ENCODE results near the gene ADAMTS12.

Gene ADAMTS12

GRCh38 chr5:33726422-33727165, 165.2 kb downstream of the ADAMTS12 start:
- DNase-seq (ENCODE audit: low spot score): no peak
- TF ChIP-seq CTCF (IDR thresholded peaks at IDR 0.05; ENCODE audit: borderline replicate concordance, control extremely low read depth, extremely low read depth, insufficient read depth, missing control alignments): no peak
- in situ Hi-C loops (cut with MboI; ENCODE audit: low sequenced_read_pairs, unreplicated experiment): no loop called here

GRCh38 chr5:33725806-33726205, 166.0 kb downstream of the ADAMTS12 start:
- in situ Hi-C loops (cut with MboI; ENCODE audit: low sequenced_read_pairs, unreplicated experiment): no loop called here
- no peak for DNase-seq (ENCODE audit: low spot score)
- TF ChIP-seq CTCF (IDR thresholded peaks at IDR 0.05; ENCODE audit: borderline replicate concordance, control extremely low read depth, extremely low read depth, insufficient read depth, missing control alignments): no peak

DNA sequence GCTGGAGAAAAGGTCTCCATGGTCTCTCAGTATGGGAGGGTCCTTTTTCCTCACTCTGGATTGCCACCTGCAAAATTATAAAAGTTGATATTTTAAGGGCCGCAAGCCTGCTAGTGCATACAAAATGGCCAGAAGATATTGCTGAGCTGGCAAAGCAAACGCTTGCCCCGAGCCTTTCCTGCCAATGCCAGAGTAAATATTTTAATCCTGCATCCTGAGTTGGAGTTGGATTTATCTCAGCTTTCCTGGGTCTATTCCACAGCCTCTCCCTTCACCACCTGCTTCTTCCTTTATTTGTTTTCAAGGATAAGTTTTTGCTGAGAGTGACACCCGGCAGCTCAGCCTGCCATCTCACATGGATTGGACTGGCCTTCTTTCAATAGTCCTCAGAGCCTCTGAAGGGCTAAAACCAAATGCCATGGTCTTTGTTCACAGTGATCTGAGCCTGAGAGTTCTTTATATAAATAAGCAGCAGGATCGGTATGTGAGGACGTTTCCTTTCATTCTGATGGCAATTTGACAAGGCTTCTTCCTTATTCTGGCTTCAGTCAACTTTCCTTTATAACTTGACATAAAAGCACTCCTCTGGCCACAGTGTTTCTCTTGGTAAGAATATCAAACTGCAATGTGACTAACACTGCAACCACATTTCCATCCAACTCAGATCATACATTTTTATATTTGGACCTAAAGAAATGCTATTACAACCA, 170.1 kb downstream of the ADAMTS12 start:
- DNase-seq (ENCODE audit: low spot score): no peak
- in situ Hi-C loops (cut with MboI; ENCODE audit: low sequenced_read_pairs, unreplicated experiment): no loop called here
- TF ChIP-seq CTCF (IDR thresholded peaks at IDR 0.05; ENCODE audit: borderline replicate concordance, control extremely low read depth, extremely low read depth, insufficient read depth, missing control alignments): no peak

DNA sequence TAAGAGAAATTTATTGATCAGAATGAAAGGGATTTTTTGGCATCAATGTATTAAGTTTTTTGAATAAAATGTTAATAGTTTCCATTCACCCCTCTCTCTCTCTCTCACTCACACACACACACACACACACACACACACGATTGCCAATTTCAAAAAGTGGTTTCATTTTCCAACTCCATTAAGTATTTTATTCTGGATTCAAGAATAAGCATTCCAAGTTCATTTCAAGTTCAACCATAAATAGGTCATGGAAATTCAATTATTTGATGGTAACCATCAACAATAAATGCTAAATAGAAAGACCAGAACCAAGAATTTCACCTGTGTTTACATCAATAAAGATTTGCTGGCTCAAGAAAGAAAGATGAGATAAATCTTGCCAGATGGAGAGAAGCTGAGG, 171.6 kb downstream of the ADAMTS12 start:
- no peak for DNase-seq (ENCODE audit: low spot score)
- TF ChIP-seq CTCF (IDR thresholded peaks at IDR 0.05; ENCODE audit: borderline replicate concordance, control extremely low read depth, extremely low read depth, insufficient read depth, missing control alignments): no peak
- in situ Hi-C loops (cut with MboI; ENCODE audit: low sequenced_read_pairs, unreplicated experiment): no loop called here

GRCh38 chr5:33719769-33720168, 172.0 kb downstream of the ADAMTS12 start:
- no peak for TF ChIP-seq CTCF (IDR thresholded peaks at IDR 0.05; ENCODE audit: borderline replicate concordance, control extremely low read depth, extremely low read depth, insufficient read depth, missing control alignments)
- in situ Hi-C loops (cut with MboI; ENCODE audit: low sequenced_read_pairs, unreplicated experiment): no loop called here
- no peak for DNase-seq (ENCODE audit: low spot score)

DNA sequence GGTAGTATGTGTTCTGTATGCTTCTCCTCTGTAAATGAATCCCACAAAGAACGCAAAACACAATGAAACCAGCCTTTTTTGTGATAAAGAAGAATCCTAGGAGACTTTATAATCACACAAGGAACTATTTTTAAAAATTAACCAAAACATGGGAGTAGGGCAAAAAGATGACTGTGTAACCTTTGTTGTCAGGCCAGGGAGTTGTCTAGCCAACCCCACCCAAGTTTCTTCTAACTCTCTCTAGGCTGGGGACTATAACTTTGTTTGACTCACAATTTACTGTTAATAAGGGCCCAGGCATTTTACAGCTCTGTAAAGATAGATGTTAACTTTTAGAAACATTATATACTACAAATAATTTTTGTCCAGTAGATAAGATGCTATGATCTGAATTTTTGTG, 176.1 kb downstream of the ADAMTS12 start:
- in situ Hi-C loops (cut with MboI; ENCODE audit: low sequenced_read_pairs, unreplicated experiment): no loop called here
- no peak for TF ChIP-seq CTCF (IDR thresholded peaks at IDR 0.05; ENCODE audit: borderline replicate concordance, control extremely low read depth, extremely low read depth, insufficient read depth, missing control alignments)
- DNase-seq (ENCODE audit: low spot score): no peak

Data from GM13976 (cell line).